ENCODE data around the gene WSCD1. TPM values are rescaled to one million over a fixed set of nuclear protein-coding genes. Genes with fewer than 3 reads are reported as not detected.

The WSCD1 gene
- polyA plus RNA-seq, 1 donor (not counting 4 experiments of a cell fraction or from before 2014, with no cell fraction given), result not detected

GRCh38 chr17:6098050-6098822 lies 28.1 kb downstream of the WSCD1 start:
- DNase-seq (ENCODE audit: low read depth, low spot score) (no peak), FAIRE-seq (no peak)
- no peak overlapping the region for H2AFZ ChIP-seq (ENCODE audit: control insufficient read depth, low read length)
- dilution Hi-C loops (cut with MboI; ENCODE audit: extremely low pct_ligation_motif_present, low sequenced_read_pairs), result no loop called here
- no peaks in the 10 kb centered on the region for H3K9me1 ChIP-seq (ENCODE audit: control insufficient read depth, extremely low read depth, insufficient read depth, low read length)
- H4K20me1 ChIP-seq (ENCODE audit: control insufficient read depth, extremely low read depth, insufficient read depth, low read length), result no peaks in the 10 kb centered on the region
- no peaks in the 10 kb centered on the region for H3K9me3 ChIP-seq (ENCODE audit: control insufficient read depth, low read depth, low read length)
- no peaks in the 10 kb centered on the region for H3K4me1 ChIP-seq (ENCODE audit: control insufficient read depth, extremely low read depth, insufficient read depth, low read length)
- no peak overlapping the region for H3K27ac ChIP-seq (ENCODE audit: control insufficient read depth, insufficient read depth, low read length)
- no peak for TF ChIP-seq EZH2 (IDR thresholded peaks at IDR 0.05; ENCODE audit: low read length)
- TF ChIP-seq, protein P1, sequence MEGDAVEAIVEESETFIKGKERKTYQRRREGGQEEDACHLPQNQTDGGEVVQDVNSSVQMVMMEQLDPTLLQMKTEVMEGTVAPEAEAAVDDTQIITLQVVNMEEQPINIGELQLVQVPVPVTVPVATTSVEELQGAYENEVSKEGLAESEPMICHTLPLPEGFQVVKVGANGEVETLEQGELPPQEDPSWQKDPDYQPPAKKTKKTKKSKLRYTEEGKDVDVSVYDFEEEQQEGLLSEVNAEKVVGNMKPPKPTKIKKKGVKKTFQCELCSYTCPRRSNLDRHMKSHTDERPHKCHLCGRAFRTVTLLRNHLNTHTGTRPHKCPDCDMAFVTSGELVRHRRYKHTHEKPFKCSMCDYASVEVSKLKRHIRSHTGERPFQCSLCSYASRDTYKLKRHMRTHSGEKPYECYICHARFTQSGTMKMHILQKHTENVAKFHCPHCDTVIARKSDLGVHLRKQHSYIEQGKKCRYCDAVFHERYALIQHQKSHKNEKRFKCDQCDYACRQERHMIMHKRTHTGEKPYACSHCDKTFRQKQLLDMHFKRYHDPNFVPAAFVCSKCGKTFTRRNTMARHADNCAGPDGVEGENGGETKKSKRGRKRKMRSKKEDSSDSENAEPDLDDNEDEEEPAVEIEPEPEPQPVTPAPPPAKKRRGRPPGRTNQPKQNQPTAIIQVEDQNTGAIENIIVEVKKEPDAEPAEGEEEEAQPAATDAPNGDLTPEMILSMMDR (optimal IDR thresholded peaks at IDR 0.05 in 1 of 3, IDR thresholded peaks at IDR 0.05 in 1 of 3, conservative IDR thresholded peaks at IDR 0.05 in 1 of 3; ENCODE audit: extremely low read depth in 1 of 3, insufficient read depth in 2 of 3, low read length in 3 of 3), result no peak
- no peak overlapping the region for H3K9ac ChIP-seq (ENCODE audit: control insufficient read depth, extremely low read depth, insufficient read depth, low read length)
- H3K36me3 ChIP-seq (ENCODE audit: control insufficient read depth in 2 of 2, extremely low read depth in 1 of 2, insufficient read depth in 2 of 2, low read length in 2 of 2), result no peaks in the 10 kb centered on the region
- no peaks in the 10 kb centered on the region for H3K79me2 ChIP-seq (ENCODE audit: control insufficient read depth, insufficient read depth, low read length)
- peaks cover 4% of the 10 kb centered on the region for H3K27me3 ChIP-seq (ENCODE audit: control insufficient read depth, extremely low read depth, insufficient read depth, low read length)
- H3K4me2 ChIP-seq (ENCODE audit: control insufficient read depth, extremely low read depth, insufficient read depth, low read depth, low read length), result no peak overlapping the region
- H3K4me3 ChIP-seq (ENCODE audit: control insufficient read depth in 2 of 3, extremely low read depth in 1 of 3, insufficient read depth in 2 of 3, low read depth in 1 of 3, low read length in 3 of 3), result no peak overlapping the region

DNA sequence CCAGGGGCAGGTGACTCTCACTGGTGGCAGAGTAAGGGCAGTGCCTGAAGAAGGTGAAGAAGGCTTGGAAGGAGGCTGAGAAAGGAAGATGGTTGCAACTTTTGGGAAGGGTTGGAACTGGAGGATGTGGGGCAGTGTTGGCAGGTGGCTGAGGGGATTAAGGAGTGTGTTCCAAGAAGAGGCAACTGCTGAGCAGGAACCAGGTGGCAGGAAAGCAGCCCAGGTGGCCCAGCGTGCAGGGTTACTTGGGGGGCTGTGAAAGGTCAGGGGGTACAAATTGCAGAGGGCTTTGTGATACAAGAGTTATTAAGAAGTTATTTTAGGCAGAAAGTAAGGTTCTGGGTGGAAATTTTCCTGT lies 28.6 kb downstream of the WSCD1 start:
- no peaks in the 10 kb centered on the region for H3K79me2 ChIP-seq (ENCODE audit: control insufficient read depth, insufficient read depth, low read length)
- H3K9ac ChIP-seq (ENCODE audit: control insufficient read depth, extremely low read depth, insufficient read depth, low read length), result no peak overlapping the region
- TF ChIP-seq, protein P1 (optimal IDR thresholded peaks at IDR 0.05 in 1 of 3, IDR thresholded peaks at IDR 0.05 in 1 of 3, conservative IDR thresholded peaks at IDR 0.05 in 1 of 3; ENCODE audit: extremely low read depth in 1 of 3, insufficient read depth in 2 of 3, low read length in 3 of 3), result no peak
- TF ChIP-seq EZH2 (IDR thresholded peaks at IDR 0.05; ENCODE audit: low read length), result no peak
- H3K9me3 ChIP-seq (ENCODE audit: control insufficient read depth, low read depth, low read length), result no peaks in the 10 kb centered on the region
- no peak overlapping the region for H3K27ac ChIP-seq (ENCODE audit: control insufficient read depth, insufficient read depth, low read length)
- H3K36me3 ChIP-seq (ENCODE audit: control insufficient read depth in 2 of 2, extremely low read depth in 1 of 2, insufficient read depth in 2 of 2, low read length in 2 of 2), result no peaks in the 10 kb centered on the region
- no peaks in the 10 kb centered on the region for H4K20me1 ChIP-seq (ENCODE audit: control insufficient read depth, extremely low read depth, insufficient read depth, low read length)
- H3K9me1 ChIP-seq (ENCODE audit: control insufficient read depth, extremely low read depth, insufficient read depth, low read length), result no peaks in the 10 kb centered on the region
- no peak for FAIRE-seq
- H3K4me2 ChIP-seq (ENCODE audit: control insufficient read depth, extremely low read depth, insufficient read depth, low read depth, low read length), result no peak overlapping the region
- peaks cover 4% of the 10 kb centered on the region for H3K27me3 ChIP-seq (ENCODE audit: control insufficient read depth, extremely low read depth, insufficient read depth, low read length)
- no peak overlapping the region for H2AFZ ChIP-seq (ENCODE audit: control insufficient read depth, low read length)
- DNase-seq (ENCODE audit: low read depth, low spot score), result no peak
- no peak overlapping the region for H3K4me3 ChIP-seq (ENCODE audit: control insufficient read depth in 2 of 3, extremely low read depth in 1 of 3, insufficient read depth in 2 of 3, low read depth in 1 of 3, low read length in 3 of 3)
- H3K4me1 ChIP-seq (ENCODE audit: control insufficient read depth, extremely low read depth, insufficient read depth, low read length), result no peaks in the 10 kb centered on the region
- dilution Hi-C loops (cut with MboI; ENCODE audit: extremely low pct_ligation_motif_present, low sequenced_read_pairs), result no loop called here
